ENCODE results near the gene ANXA2R.

Gene ANXA2R

GRCh38 chr5:43000111-43000840 lies 39.8 kb downstream of the ANXA2R start:
- DNase-seq (ENCODE audit: low read depth in 2 of 2): no peak

DNA sequence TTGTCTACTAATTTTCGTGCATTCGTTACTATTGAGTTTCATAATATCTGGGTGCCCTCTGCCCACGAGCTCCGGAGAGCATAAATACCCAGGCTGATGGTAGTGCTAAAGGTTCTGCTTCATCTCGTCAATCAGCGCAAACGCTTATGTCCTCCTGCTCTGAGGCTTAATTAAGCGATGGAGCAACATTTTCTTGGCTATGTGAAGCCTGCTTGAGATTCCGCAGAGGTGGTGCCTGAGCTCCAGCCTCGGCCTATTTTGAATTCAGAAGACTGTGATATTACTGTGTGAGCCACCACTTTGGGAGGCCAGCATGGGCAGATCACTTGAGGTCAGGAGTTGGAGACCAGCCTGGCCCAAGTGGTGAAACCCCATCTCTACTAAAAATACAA lies 44.8 kb downstream of the ANXA2R start:
- DNase-seq (ENCODE audit: low read depth in 2 of 2): no peak

DNA sequence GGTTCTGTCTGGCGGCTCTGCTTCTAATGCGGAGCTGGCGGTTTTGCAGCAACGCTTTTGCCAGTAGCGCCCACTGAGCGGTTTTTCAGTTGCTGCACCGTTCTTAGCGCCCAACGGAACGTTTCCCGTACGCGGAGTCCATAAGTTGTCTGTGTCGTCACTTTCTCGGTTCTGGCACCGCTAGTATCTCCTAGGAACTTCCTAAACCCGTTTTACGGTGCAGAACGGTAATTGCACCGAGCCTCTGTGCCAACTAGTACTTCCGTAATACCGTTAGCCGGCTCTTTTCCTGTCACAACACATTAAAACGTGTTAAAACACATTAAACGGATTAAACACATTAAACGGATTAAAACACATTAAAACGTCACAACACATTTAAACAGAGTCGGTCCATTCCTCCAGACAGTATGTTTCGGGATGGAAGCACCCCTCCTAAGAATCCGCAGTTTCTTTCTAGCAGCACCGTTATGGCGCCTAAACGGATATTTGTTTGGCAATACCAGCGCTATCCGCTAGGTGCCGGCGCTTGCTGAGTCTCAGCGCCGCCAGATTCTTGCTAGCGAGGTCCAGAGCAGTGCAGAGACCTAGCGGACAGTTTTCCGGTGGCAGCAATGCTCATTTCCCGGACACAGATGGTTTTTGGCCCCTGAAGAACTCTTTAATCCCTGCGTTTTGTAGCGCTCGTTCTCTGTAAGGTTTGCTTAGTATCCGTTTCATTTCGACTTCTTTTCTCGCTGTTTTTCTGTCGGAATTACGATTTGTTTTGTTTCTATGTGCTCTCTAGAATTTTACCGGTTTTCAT lies 45.4 kb downstream of the ANXA2R start:
- DNase-seq (ENCODE audit: low read depth in 2 of 2): peak; percentile 72 to 77

GRCh38 chr5:42994246-42994554 lies 45.9 kb downstream of the ANXA2R start:
- DNase-seq (ENCODE audit: low read depth in 2 of 2): no peak

- peak; percentile 20 to 38 for DNase-seq (ENCODE audit: low read depth in 2 of 2)
Observed at GRCh38 chr5:42993516-42994245, 46.4 kb downstream of the ANXA2R start.

DNA sequence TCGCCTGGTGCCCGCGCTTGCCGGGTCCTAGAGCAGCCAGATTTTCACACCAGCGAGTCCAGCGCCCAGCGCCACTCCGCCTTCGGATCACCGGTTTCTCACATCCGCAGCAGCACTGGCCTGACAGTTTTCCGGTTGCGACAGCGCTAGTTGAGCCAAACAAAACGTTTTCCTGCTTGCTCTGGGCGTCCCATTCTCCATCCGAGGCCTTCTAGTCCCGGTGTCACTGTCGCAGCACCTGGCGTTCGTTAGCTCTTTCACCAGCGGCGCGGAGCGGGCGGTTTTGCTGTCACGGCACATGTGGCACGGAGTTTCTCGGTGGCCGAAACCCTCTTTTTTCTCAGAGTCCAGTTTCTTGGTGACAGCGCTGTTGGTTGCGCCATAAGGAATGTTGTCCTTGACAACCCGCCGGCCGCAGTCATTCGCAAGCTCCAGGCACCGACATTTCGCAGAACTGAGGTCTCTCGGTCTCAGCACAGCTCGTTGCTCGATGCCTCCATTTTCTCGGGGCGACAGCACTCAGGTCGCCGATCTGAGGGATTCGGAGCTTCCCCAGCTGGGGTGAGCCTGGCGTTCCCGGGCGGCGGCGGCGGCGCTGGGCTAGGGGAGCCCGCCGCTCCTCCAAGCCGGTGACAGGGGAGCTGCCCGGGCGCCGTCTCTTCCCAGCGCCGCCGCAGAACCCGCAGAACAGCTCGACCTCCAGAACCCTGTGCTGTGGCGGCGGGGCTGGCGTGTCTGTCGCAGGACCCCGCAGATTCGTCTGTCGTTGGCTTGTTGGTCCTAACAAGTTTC lies 47.8 kb downstream of the ANXA2R start:
- DNase-seq (ENCODE audit: low read depth in 2 of 2): peak; percentile 43 to 57

DNA sequence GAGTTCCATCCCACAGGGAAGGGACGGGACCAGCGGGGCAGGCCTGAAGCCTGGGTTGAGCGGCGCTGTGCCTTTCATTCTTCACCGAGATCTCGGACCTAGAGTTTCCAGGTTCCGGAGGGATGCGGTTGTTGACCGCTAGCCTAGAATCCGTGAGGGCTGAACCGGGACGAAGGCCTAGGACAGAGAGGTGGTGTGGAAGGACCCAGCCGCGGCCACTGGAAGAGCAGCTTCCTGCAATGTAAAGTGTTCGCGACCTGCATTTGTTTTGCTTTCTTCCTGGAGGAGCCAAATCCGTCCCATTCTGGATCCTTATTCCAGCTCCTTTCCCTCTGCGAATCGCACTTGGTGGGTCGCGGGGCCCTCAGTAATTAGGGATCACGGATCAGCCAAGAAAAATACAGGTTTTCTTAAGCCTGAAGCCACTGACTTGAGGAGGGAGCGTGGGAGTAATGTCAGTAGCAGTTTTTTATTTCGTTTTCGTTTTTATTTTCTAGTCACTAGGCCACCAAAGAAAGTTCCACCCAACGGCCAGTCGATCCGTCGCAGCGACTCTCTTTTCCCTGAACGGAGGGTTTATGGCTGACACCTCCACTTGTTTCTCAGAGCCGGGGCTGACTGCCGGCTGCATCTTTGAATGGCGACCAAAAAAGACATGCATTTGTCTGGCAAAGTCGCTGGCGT lies 48.6 kb downstream of the ANXA2R start:
- DNase-seq (ENCODE audit: low read depth in 2 of 2): no peak

- DNase-seq (ENCODE audit: low read depth in 2 of 2): no peak
Observed at GRCh38 chr5:42990892-42991291, 49.2 kb downstream of the ANXA2R start.

Data from stimulated activated CD8-positive, alpha-beta memory T cell treated with anti-CD3 and anti-CD28 coated beads, Interleukin-7, amount 100 ng/mL, for 4 hours (primary cell).